ENCODE data around the gene CNIH3.

Gene CNIH3

GRCh38 chr1:224782281-224783000 lies 166.3 kb downstream of the CNIH3 start:
- DNase-seq = no peak

DNA sequence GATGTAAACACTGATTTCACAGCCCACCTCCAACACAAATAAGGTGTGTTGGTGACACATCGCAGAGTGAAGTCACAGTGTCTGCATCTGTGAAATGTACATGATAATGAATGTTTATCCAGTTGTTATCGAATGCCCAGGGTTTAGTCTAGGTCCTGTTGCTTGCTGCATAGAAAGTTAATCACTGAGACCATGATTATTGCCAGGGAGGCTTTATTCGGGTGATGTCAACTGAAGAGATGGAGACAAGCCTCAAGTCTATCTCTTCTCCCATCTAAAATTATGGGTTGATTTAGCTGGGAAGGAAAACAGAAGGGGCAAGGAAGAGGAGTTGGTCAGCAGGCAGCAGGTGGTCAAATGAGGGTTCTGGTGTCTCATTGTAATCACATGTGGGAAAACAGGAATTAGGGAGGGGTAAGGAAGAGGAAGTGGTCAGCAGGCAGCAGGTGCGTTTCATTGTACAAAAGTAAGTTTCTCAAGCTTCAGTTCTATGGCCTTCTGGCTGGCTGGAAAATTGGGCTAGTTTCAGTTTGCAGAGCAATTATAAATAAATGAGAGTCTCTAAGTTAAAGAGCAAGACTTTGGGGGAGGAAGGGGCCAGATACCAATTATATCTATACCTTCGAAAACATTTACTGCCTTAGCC lies 167.0 kb downstream of the CNIH3 start:
- no peak for DNase-seq

GRCh38 chr1:224784265-224785039 lies 168.3 kb downstream of the CNIH3 start:
- DNase-seq = no peak

DNA sequence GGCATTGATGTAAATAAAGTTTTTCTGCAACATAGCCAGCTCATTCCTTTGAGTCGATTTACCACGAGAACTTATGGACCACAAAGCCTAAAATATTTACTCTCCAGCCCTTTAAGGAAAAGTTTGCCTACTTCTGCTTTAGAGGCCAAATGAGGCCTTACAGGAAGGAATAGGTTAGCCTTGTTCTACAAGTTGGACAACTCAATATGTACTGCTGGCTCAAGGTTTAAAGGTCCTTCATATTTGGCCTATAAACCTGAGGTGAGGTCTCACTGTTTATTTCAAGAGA lies 168.9 kb downstream of the CNIH3 start:
- no peak for DNase-seq

DNA sequence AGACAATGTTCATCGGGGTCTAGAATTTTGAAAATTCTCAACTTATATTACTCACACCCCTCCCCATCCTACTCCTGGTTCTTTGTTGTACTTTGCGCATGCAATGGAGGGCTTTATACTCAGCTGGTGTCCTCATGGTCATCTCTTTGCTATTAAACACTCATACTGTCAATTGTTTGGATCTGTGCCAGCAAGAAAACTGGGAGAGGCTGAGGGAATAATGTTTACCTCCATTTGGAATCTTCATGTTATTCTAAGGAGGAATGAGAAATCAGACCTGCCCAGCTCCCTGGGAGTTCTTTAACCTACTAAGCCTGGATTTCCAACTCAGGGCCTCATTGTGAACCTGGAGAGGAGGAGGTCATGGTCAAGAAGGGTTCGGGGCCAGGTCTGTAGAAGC lies 169.5 kb downstream of the CNIH3 start:
- DNase-seq = no peak

- DNase-seq = no peak
Observed at GRCh38 chr1:224786533-224787250, 170.6 kb downstream of the CNIH3 start.

DNA sequence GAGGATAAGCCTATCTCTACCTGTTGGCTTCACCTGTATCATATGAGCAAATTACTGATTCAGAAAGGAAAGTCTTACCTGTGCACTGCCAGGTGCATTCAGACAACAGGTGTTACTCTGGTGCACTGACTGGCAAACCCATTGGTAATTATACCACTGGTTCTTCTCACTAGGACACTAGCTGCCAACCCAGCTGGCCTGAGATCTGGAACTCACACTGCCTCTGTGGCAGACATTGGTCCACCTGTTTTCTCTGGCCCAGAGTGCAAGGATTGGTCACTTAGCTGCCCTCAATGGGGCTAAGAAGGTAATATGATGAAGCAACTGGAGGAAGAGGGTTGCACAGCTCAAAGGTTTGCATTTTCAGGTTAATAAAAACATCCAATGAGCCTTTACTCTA lies 173.2 kb downstream of the CNIH3 start:
- no peak for DNase-seq
